ENCODE measurements around the gene UNC93B1. TPM values are rescaled to one million over a fixed set of nuclear protein-coding genes. Genes with fewer than 3 reads are reported as not detected.

Gene UNC93B1
- total RNA-seq, 2 donors from 2014 or later, result 24.7 to 27.2 TPM

DNA sequence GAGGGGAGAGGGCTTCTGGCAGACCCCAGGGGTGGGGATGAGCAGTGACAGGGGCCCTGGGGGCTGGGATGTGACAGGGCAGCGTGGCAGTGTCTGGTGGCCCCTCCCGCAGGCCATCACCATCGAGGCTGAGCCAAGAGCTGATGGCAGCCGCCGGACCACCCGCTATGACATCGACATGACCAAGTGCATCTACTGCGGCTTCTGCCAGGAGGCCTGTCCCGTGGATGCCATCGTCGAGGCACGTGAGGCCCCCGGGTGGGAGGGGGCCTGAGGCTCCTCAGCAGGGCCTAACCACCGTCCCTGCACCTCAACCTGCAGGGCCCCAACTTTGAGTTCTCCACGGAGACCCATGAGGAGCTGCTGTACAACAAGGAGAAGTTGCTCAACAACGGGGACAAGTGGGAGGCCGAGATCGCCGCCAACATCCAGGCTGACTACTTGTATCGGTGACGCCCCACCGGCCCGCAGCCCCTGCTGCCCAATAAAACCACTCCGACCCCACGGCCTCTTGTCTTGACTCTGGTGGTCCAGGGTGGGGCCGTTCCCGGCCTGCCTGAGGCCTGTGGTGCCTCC, 32.3 kb upstream of the UNC93B1 start:
- Mint-ChIP-seq H3K4me1 (peaks cover 24% of the 10 kb centered on the region), H3K36me3 (ENCODE audit: low read depth) (no peaks in the 10 kb centered on the region), H3K27ac (peak overlapping the region; percentile 90), H3K27me3 (no peaks in the 10 kb centered on the region), H3K4me3 (no peak overlapping the region)
- no peaks in the 10 kb centered on the region for H3K9me3 ChIP-seq (ENCODE audit: control insufficient read depth, low read length, poor library complexity, severe bottlenecking)
- no peak for DNase-seq
- no peak for ATAC-seq

DNA sequence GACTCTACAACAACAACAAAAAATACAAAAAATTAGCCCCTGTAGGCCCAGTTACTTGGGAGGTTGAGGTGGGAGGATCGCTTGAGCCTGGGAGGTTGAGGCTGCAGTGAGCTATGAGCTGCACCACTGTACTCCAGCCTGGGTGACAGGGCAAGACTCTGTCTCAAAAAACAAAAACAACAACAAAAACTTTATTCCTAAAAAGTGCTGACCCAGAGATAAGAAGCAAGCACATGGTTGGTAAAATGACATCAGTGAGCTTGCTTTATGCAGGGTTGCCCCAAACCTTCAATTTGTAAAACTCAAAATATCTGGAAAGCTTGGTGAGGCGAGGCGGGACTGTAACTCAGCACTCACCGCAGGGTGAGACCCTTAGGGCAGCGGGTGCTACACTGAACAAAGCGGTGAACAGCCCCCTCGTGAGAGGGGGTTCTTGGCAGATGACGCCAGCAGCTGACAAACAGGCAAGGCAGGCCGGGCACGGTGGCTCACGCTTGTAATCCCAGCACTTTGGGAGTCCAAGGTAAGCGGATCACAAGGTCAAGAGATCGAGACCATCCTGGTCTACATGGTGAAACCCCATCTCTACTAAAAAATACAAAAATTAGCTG, 31.5 kb upstream of the UNC93B1 start:
- ATAC-seq (no peak), DNase-seq (no peak)
- Mint-ChIP-seq H3K27ac (no peak overlapping the region), H3K4me3 (no peak overlapping the region), H3K27me3 (no peaks in the 10 kb centered on the region), H3K4me1 (peaks cover 22% of the 10 kb centered on the region), H3K36me3 (ENCODE audit: low read depth) (peaks cover under 1% of the 10 kb centered on the region)
- no peaks in the 10 kb centered on the region for H3K9me3 ChIP-seq (ENCODE audit: control insufficient read depth, low read length, poor library complexity, severe bottlenecking)

DNA sequence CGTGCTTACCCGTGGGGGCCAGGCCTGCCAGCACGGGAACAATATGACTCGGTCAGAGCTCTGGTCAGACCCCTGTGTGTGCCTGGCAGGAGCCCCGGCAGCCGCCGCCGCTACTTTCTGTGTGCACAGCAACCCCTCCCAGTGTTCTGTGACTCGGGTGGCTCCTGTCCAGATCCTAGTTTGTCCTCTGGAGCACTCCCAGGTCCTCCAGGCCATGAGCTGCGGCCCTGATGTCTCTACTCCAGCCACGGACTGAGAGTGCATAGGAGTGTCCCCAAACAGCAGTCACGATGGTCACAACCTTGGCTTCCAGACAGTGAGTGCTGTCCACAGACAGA, 29.8 kb upstream of the UNC93B1 start:
- H3K36me3 Mint-ChIP-seq (ENCODE audit: low read depth), result peaks cover 3% of the 10 kb centered on the region
- H3K4me1 Mint-ChIP-seq, result peaks cover 24% of the 10 kb centered on the region
- no peak overlapping the region for H3K27ac Mint-ChIP-seq
- no peaks in the 10 kb centered on the region for H3K9me3 ChIP-seq (ENCODE audit: control insufficient read depth, low read length, poor library complexity, severe bottlenecking)
- H3K27me3 Mint-ChIP-seq, result no peaks in the 10 kb centered on the region
- DNase-seq (no peak), ATAC-seq (no peak)
- H3K4me3 Mint-ChIP-seq, result no peak overlapping the region

- no peak for ATAC-seq
- Mint-ChIP-seq H3K36me3 (ENCODE audit: low read depth) (peaks cover 3% of the 10 kb centered on the region), H3K27me3 (no peaks in the 10 kb centered on the region), H3K27ac (no peak overlapping the region), H3K4me3 (no peak overlapping the region), H3K4me1 (peaks cover 24% of the 10 kb centered on the region)
- no peaks in the 10 kb centered on the region for H3K9me3 ChIP-seq (ENCODE audit: control insufficient read depth, low read length, poor library complexity, severe bottlenecking)
- no peak for DNase-seq
These were observed 29.3 kb upstream of the UNC93B1 start for GRCh38 chr11:68032997-68033707.

- ATAC-seq (no peak), DNase-seq (no peak)
- Mint-ChIP-seq H3K27ac (peak overlapping the region; percentile 96), H3K36me3 (ENCODE audit: low read depth) (peaks cover 3% of the 10 kb centered on the region), H3K27me3 (no peaks in the 10 kb centered on the region), H3K4me1 (peaks cover 22% of the 10 kb centered on the region), H3K4me3 (peak overlapping the region; percentile 97)
- no peaks in the 10 kb centered on the region for H3K9me3 ChIP-seq (ENCODE audit: control insufficient read depth, low read length, poor library complexity, severe bottlenecking)
These were observed 28.1 kb upstream of the UNC93B1 start for GRCh38 chr11:68032003-68032402.

DNA sequence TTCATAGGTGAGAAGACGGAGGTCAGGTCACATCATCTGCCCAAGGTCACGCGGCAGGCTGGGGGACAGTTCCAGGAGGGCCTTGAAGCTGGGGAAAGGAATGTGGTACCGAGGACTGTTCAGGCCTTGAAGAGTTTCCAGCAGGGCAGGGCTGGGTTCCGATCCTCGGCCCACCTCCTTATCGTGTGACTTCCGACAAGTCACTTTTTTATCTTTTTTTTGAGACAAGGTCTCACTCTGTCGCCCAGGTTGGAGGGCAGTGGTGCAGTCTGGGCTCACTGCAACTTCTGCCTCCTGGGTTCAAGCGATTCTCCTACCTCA, 27.2 kb upstream of the UNC93B1 start:
- peak overlapping the region; percentile 96 for H3K27ac Mint-ChIP-seq
- ATAC-seq, result no peak
- peaks cover 3% of the 10 kb centered on the region for H3K36me3 Mint-ChIP-seq (ENCODE audit: low read depth)
- H3K27me3 Mint-ChIP-seq, result no peaks in the 10 kb centered on the region
- no peak for DNase-seq
- peaks cover 17% of the 10 kb centered on the region for H3K4me1 Mint-ChIP-seq
- H3K4me3 Mint-ChIP-seq, result peak overlapping the region; percentile 97
- H3K9me3 ChIP-seq (ENCODE audit: control insufficient read depth, low read length, poor library complexity, severe bottlenecking), result no peaks in the 10 kb centered on the region

- no peaks in the 10 kb centered on the region for H3K27me3 Mint-ChIP-seq
- peaks cover 3% of the 10 kb centered on the region for H3K36me3 Mint-ChIP-seq (ENCODE audit: low read depth)
- H3K4me1 Mint-ChIP-seq, result peaks cover 15% of the 10 kb centered on the region
- DNase-seq, result peak; percentile 91 to 94 (median 92)
- peak within 1 kb of the TSS; percentile 96 for H3K27ac Mint-ChIP-seq
- no peaks in the 10 kb centered on the region for H3K9me3 ChIP-seq (ENCODE audit: control insufficient read depth, low read length, poor library complexity, severe bottlenecking)
- ATAC-seq, result peak; percentile 97
- H3K4me3 Mint-ChIP-seq, result peak within 1 kb of the TSS; percentile 97
These were observed 26.6 kb upstream of the UNC93B1 start, which contains the start of gene NDUFS8 for GRCh38 chr11:68030318-68031143. NDUFS8 (plus strand) TSS chr11:68030681; CDS start chr11:68032152, 1,471 bp downstream.

GRCh38 chr11:68028802-68029545, 25.1 kb upstream of the UNC93B1 start:
- Mint-ChIP-seq H3K27me3 (no peaks in the 10 kb centered on the region), H3K4me1 (peaks cover 15% of the 10 kb centered on the region), H3K4me3 (no peak overlapping the region), H3K27ac (no peak overlapping the region), H3K36me3 (ENCODE audit: low read depth) (peaks cover 3% of the 10 kb centered on the region)
- no peaks in the 10 kb centered on the region for H3K9me3 ChIP-seq (ENCODE audit: control insufficient read depth, low read length, poor library complexity, severe bottlenecking)
- ATAC-seq (no peak), DNase-seq (no peak)

- ATAC-seq (no peak), DNase-seq (no peak)
- peaks cover 3% of the 10 kb centered on the region for H3K36me3 Mint-ChIP-seq (ENCODE audit: low read depth)
- no peak overlapping the region for H3K4me3 Mint-ChIP-seq
- H3K27ac Mint-ChIP-seq, result no peak overlapping the region
- peaks cover 15% of the 10 kb centered on the region for H3K4me1 Mint-ChIP-seq
- no peaks in the 10 kb centered on the region for H3K9me3 ChIP-seq (ENCODE audit: control insufficient read depth, low read length, poor library complexity, severe bottlenecking)
- no peaks in the 10 kb centered on the region for H3K27me3 Mint-ChIP-seq
These were observed 23.8 kb upstream of the UNC93B1 start for GRCh38 chr11:68027667-68028066.

DNA sequence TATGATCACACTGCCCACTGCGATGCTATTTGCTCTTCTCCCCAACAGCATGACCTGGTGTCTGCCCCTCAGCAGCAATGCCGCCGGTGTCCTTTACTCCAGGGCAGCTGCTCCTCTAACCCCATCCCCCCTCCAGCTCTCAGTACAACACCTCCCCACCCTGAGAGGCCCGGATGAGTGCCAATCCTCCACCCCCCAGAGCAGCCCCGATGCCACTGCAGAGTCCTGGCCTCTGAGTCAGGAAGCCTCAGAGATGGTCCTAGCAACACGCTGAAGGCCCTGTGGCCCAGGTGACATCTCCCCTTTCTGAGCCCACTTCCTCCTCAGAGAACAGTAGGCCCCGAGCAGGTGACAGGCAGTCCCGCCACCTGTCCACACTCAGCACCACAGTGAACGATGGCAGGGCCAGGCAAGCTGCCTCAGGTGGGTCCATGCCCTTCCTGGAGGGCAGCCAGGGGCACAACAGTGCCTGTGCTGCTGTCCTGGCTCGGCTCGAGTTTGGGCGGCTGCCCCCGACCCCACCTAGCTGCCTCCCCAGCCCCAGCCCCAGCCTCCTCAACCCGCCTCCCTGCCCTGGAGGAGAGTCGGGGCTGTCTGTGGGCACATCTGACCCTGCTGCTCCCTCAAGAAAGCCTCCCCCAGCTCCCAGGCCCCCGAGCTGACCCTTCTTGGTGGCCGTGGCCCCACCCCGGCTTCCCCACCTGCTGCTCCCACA, 22.7 kb upstream of the UNC93B1 start:
- H3K9me3 ChIP-seq (ENCODE audit: control insufficient read depth, low read length, poor library complexity, severe bottlenecking), result no peaks in the 10 kb centered on the region
- peak overlapping the region; percentile 14 for H3K27ac Mint-ChIP-seq
- no peaks in the 10 kb centered on the region for H3K27me3 Mint-ChIP-seq
- H3K4me3 Mint-ChIP-seq, result no peak overlapping the region
- DNase-seq (no peak), ATAC-seq (no peak)
- peaks cover 3% of the 10 kb centered on the region for H3K36me3 Mint-ChIP-seq (ENCODE audit: low read depth)
- peaks cover 12% of the 10 kb centered on the region for H3K4me1 Mint-ChIP-seq

- Mint-ChIP-seq H3K27ac (no peak overlapping the region), H3K36me3 (ENCODE audit: low read depth) (no peaks in the 10 kb centered on the region), H3K4me3 (no peak overlapping the region), H3K4me1 (peaks cover 9% of the 10 kb centered on the region), H3K27me3 (peaks cover 5% of the 10 kb centered on the region)
- no peaks in the 10 kb centered on the region for H3K9me3 ChIP-seq (ENCODE audit: control insufficient read depth, low read length, poor library complexity, severe bottlenecking)
- ATAC-seq (peak; percentile 41), DNase-seq (no peak)
These were observed 21.1 kb upstream of the UNC93B1 start for GRCh38 chr11:68025047-68025446.

GRCh38 chr11:68024508-68024907, 20.6 kb upstream of the UNC93B1 start:
- H3K4me1 Mint-ChIP-seq, result peaks cover 5% of the 10 kb centered on the region
- no peaks in the 10 kb centered on the region for H3K9me3 ChIP-seq (ENCODE audit: control insufficient read depth, low read length, poor library complexity, severe bottlenecking)
- H3K4me3 Mint-ChIP-seq, result no peak overlapping the region
- no peaks in the 10 kb centered on the region for H3K36me3 Mint-ChIP-seq (ENCODE audit: low read depth)
- peaks cover 5% of the 10 kb centered on the region for H3K27me3 Mint-ChIP-seq
- no peak for ATAC-seq
- H3K27ac Mint-ChIP-seq, result no peak overlapping the region
- no peak for DNase-seq
